Sigmoid colon (tissue), 4 donors: ENCODE results near the gene PRKAA2.

Experiments
- CTCF ChIP-seq, 4 experiments: fragments of 450-650 bp in 3 of 4; fragments of 200-600 bp in 1 of 4; IDR thresholded peaks; one replicate each; pipeline ENCODE4 v1.5.1; 2016 to 2019; ENCODE audit warnings: antibody characterized with exemption in 4 of 4, mild to moderate bottlenecking in 3 of 4, moderate library complexity in 2 of 4
- EP300 ChIP-seq, 4 donors: sonication (generic); formaldehyde crosslinking; IDR thresholded peaks; one replicate each; pipeline ENCODE4 v1.6.1; 2017; ENCODE audit warnings: antibody characterized with exemption in 4 of 4
- POLR2A ChIP-seq, 2 donors: fragments of 450-650 bp; IDR thresholded peaks; one replicate each; pipeline ENCODE4 v1.6.1; 2016; ENCODE audit warnings: antibody characterized with exemption in 2 of 2, mild to moderate bottlenecking in 2 of 2, moderate library complexity in 2 of 2
- POLR2AphosphoS5 ChIP-seq, 4 donors: sonication (generic); formaldehyde crosslinking; IDR thresholded peaks; one replicate each; pipeline ENCODE4 v1.6.1; 2017; ENCODE audit warnings: antibody characterized with exemption in 4 of 4

GRCh38 chr1:56683569-56683968, 38.5 kb downstream of the PRKAA2 start:
- TF ChIP-seq CTCF (IDR thresholded peaks at IDR 0.05) (no peak), POLR2A (IDR thresholded peaks at IDR 0.05) (no peak), EP300 (IDR thresholded peaks at IDR 0.05) (no peak), POLR2AphosphoS5 (IDR thresholded peaks at IDR 0.05) (no peak)
